Stimulated activated CD4-positive, alpha-beta T cell treated with anti-CD3 and anti-CD28 coated beads, Interleukin-15, amount 100 ng/mL, for 1 hour (primary cell): Measurements from ENCODE around the gene CACNA1A.
A peak's percentile ranks its signal among the peaks of the same experiment; 100 is the strongest.

ENCODE experiments used
- DNase-seq, 2 donors: peaks; one replicate each; pipeline ENCODE4 v3.0.0-alpha.2; 2020; ENCODE audit warnings: low read depth in 1 of 2, low spot score in 1 of 2

The CACNA1A gene

DNA sequence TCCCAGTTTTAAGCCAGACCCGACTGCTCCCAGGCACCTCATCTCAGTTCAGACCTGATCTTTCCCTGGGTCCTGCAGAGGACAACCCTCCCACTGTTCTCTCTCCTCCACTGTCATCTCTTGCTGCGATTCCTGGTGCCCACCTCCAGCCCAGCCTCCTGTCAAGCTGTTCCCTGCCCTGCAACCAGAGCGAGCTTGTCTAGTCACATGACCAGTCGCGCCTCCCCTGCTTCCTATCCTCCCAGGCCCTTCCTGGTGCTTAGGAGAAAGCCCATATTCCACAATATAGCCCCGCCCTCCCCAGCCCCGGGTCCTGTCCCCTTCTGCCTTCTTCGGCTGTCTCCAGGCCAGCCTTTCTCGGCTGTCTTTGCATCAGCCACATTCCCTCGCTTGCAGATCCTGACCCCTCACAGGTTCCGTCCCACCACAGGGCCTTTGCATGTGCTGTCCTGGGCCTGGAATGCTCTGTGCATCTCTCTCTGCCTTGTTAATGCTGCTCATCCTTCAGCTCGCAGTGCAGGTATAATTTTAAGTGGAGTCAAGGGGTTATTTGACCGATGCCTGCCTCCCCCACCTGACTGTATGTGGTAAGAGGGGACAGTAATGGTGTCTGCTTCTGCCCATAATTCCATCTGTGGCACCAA, 267.3 kb downstream of the CACNA1A start:
- DNase-seq = no peak

DNA sequence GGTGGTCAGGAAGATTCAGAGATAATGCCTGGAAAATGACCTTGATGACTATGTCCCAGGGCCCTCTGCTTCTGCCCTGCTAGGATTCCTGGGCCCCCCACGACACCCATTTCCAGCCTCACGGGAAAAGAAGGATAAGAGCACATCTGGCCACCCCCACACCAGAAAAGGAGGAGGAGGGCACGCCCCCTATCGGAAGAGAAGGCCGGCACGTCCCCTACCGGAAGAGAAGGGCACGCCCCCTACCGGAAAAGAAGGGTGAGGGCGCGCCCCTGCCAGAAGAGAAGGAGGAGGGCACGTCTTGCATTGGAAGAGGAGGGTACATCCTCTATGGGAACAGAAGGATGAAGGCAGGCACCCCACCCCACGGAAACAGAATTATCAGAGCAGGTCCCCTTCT, 271.8 kb downstream of the CACNA1A start:
- DNase-seq = peak; percentile 20 to 44

DNA sequence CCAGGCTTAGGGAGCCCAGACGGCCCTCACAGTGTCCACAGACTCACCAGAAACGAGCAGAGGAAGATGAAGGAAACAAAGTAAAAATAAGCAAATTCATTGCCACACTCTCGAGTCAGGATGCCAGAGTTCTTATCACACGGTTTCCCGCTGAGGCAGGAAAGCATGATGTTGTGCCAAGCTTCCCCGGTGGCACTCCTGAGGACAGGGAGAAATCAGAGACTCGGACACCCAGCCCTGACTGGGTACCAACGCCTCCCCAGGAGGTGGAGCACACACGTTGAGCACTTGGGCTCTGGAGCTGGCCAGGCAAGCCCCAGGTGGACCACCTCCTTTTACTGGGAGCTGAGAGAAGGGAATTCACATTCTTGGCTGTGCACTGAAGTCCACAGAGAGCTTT, 274.6 kb downstream of the CACNA1A start:
- DNase-seq = no peak

DNA sequence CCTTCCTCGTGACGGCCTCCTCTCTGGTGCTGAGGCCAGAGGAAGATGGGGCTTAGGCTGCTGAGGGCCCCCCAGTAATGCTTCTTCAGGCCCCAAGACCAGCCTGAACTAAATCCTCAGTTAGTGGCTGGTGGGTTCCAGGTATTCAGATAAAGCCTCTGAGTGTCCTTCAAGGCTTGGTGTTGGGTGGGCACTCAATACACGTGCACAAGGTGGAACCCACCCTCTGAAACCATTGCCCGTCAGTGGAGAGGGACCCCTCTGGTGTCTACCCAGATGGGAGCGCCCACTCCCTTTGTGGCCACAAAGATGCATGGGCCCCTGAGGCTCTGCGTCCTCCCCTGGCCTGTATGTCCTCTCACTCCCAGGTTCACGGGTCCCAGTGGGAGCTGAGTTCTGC, 277.0 kb downstream of the CACNA1A start:
- no peak for DNase-seq

DNA sequence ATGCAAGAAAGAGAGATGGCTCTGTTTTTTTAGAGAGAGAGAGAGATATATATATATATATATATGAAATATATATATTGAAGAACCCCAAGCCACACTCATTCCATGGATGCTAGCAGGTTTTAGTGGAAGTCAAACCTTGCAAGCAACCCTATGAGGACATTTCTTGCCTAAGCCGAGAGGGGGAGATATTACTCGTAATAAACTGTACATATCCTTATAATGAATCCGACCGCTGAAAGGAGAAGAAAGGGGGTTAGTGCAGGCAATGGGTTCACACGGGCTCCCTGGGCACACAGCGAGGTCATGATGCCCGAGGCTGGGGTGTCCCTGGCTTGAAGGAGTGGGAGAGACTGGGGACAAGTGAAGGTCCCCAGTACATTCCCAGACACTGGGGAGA, 277.7 kb downstream of the CACNA1A start:
- DNase-seq = no peak

DNA sequence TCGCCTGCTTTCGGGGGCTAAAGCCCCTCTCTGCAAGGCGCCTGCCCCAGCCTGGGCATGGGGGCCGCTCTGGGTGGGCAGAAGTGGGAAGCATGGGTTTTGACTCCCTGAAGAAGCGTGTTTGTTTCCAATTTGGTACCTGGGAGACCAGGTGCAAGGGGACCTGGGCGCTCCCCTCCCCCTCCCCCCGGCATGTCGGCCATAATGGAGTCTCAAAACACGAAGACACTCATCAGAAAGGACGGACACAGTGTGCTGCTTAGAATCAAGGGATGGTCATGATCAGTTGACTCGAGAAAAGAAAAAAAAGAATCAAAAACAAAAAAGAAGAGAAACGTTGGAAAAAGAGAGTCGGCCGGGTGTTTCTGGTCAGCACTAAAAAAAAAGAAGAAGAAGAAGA, 279.3 kb downstream of the CACNA1A start:
- DNase-seq = no peak

DNA sequence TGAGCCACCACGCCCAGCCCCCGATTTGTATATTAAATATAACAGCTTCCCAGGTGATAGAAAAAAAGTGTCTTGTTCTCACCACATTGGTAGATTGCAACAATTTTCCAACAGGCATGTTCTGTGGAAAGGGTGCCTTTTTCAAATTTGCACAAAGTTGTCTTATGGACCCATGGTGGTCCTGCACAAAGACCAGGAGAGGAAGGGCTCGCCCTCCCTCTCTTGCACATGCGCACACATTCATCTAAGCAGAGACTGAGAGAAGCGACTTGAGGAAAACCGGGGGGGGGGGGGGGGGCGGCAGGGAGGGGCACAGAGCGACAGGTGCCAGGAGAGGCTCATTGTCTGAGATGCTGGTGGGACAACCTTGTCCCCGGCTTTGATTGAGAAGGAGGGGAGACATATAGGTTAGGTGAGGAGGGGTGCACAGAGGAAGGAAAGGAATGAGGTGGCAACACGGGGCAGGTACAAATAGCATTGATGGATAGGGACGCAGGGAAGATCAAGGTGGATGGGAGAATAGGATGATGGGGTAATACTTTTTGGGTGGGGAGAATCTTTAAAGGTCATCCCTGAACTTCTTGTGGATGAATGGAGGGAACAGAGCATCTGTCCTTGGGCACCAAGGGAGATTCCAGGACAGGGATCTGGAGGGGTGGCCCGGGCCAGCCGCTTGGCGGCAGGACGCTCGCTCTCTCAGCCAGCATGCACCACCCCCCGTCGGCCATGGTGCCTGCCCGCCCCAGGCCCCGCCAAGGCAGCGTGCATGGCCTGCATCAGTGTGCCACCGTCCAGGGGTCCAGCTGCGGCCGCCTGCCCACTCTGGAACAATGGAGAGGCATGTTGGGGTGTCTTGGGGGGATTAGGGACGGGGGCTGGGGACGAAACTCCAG, 280.1 kb downstream of the CACNA1A start:
- DNase-seq = no peak

DNA sequence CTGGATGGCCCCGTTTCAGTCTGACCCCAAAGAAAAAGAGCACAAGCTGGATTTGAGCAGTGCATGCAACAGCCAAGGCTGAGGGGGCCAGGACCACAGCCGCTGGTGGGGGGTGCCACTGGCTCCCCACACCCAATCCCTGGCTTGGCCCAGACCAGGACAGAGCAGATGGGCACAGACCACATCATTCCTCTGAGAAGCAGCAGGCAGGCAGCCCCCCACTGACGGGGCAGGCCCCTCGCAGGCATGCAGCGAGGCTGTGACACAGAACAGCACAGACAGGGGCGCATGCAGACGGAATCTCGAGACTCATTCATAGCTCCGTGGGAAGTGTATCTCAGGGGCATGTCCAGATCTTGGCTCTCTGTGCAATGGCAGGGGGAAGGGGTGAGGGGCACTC, 281.2 kb downstream of the CACNA1A start:
- no peak for DNase-seq

DNA sequence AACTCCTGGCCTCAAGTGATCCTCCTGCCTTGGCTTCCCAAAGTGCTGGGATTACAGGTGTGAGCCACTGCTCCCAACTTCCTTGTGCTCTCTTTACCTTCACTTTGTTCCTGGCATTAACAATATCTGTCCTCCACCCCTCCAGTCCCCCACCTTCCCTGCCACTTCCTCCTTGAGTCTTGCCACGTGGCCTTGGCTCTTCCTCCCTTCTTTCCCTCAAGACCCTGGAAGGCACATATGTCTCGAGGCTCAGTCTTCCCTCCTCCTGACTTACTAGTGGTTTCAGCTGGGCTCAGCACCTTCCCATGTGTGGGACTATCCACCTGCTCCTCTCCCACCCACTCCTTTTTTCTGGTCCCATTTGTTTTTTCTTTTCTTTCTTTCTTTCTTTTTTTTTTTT, 285.4 kb downstream of the CACNA1A start:
- no peak for DNase-seq

DNA sequence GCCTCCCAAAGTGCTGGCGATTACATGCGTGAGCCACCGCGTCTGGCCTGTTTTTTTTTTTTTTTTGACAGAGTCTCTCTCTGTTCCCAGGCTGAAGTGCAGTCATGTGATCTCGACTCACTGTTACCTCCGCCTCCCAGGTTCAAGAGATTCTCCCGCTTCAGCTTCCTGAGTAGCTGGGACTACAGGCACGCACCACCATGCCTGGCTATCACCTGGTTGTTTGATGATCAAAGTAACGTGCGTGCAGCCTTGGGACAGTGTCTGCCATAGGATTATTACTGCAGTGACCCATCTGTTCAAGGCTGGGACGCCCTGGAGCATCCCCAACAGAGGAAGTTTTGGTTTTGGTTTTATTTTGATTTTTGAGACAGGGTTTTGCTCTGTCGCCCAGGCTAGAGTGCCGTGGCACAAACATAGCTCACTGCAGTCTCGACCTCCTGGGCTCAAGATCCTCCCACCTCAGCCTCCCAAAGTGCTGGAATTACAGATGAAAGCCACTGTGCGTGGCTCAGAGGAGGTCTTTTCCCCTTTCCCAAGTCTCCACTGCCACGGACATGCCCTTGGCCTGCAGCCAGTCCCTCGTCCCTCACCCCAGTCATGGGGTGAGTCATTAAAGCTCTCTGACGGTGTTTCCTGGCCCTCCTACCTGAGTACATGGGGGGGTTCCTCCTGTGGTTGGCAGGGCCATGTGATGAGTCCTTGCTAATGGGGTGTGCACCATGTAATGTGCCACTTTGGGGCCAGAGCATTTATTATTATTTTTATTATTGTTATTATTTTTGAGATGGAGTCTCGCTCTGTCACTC, 290.5 kb downstream of the CACNA1A start:
- DNase-seq = no peak

DNA sequence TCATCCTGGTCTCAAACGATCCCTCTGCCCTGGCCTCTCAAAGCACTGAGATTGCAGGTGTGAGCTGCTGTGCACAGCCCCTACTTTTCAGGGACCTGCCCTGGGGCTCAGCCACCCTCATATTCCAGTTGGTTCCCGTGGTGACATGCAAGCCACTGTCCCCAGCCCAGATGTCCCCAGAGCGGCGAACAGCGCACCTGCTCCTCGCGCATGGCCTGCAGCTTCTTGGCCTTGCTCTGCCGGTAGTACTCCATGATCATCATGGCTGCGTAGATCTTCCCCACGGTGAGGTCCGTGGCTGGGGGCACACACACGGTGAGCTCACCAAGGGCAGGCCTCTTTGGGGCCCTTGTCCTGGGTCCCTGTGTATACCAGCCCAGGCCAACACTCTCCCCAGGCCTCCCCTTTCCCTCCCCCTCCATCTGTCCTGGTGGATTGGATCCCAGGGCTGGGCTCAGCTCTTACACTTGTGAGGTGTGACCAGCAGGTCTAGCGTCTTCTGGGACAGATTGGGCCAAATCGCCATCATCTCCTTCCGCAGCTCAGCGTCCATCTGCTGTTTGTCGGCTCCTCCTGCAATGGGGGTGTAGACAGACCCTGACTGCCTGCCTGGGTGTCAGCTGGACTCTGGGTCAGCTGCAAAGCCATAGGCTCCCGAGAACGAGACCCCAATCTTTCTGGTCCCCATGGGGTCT, 292.1 kb downstream of the CACNA1A start:
- no peak for DNase-seq

DNA sequence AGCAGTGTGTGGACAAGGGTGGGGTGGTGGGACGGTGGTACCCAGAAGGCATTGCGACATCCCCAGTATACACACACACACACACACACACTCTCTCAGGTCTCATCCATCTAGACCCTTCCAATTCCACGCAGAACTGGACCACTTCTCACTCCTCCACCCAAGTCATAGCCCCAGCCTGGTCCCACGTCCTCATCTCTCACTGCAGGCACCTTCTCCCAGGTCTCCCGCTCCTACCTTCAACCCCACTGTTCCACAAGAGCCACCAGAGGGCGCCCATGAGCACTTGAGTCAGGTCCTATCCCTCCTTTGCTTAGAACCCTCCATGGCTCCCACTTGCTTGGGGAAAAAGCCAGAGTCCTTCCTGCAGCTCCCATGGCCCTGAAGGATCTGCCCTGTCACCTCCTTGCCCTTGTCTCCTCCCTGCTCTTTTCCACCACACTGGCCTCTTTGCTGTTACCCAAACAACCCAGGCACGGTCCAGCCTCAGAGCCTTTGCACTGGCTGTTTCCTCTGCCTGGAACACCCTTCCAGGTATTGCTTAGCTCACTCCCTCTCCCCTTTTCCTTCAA, 293.4 kb downstream of the CACNA1A start:
- DNase-seq = peak; percentile 43 to 61

DNA sequence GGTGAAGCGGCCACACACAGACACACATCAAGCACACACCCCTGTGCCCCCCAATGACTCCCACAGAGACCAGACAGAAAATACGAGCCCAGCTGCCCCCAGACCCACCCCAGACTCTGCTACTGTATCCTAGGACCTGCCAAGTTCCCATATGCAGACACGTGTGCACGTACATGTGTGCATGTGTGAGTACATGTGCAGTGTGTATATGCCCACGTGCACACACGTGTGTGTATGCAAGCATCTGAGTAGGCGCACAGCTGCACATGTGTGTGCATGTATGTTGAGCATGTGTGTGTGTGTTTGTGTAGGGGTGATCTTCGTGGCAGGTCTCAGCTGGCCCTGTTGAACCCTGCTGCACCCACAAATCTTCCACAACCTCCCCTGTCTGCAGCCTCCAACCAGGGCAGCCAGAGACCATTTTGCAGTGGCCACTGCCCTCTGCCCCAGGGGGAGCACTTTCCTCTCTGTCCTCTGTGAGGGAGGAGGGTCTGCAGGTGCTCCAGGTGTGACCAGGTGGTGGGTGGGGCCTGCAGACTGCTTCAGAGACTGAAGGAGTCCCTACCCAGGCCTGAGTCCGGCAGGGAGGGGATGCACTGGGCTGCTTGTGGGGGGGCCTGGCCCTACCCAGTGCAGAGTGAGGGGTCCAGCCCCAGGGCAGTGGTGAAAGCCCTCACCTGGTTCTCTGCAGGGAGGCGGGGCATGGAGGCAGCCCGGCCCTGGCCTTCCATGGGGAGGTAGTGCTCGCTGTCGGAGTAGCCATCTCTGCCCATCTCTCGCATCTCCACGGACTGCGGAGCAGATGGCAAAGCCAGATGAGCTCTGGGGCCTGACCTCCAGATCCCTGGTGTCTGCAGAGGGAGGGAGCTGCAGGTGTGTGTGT, 294.6 kb downstream of the CACNA1A start:
- DNase-seq = no peak

DNA sequence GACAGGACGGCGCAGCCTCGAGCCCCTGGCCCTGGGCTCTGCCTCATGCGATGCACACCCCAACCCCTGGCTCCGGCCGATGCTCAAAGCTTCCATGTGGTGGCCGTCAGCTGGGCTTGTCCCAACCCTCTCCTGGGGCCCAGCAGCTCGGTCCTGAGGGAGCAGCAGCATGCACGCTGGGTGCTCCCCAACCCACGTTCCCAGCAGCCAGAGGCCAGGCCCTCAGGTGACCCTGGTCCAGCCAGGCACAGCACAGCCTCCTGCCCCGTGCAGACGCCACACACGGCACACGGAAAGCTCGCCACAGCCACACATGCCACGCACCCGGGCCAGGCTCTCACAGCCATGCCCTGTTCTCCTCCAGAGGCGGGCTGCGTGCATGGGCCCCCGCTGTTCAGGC, 295.3 kb downstream of the CACNA1A start:
- no peak for DNase-seq

DNA sequence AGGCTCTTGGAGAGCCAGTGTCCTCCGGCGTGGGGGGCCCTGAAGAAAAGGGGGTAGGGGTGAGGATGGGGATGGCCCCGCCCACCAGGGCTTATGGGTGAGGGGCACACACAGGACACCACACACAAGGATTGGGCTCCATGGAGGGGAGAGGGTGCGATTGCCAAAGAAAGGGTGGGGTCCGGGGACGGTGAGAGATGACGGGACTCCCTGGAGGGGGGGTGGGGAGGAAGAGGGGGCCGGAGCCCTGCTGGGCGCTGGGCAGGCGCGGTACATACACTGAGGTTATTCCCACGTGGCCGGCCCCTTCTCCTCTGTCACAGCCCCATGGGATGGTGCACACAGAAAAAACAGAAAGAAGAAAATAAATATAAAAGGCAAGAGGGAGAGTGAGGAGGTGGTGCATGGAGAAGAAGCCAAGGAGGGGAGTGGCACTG, 295.9 kb downstream of the CACNA1A start:
- no peak for DNase-seq

DNA sequence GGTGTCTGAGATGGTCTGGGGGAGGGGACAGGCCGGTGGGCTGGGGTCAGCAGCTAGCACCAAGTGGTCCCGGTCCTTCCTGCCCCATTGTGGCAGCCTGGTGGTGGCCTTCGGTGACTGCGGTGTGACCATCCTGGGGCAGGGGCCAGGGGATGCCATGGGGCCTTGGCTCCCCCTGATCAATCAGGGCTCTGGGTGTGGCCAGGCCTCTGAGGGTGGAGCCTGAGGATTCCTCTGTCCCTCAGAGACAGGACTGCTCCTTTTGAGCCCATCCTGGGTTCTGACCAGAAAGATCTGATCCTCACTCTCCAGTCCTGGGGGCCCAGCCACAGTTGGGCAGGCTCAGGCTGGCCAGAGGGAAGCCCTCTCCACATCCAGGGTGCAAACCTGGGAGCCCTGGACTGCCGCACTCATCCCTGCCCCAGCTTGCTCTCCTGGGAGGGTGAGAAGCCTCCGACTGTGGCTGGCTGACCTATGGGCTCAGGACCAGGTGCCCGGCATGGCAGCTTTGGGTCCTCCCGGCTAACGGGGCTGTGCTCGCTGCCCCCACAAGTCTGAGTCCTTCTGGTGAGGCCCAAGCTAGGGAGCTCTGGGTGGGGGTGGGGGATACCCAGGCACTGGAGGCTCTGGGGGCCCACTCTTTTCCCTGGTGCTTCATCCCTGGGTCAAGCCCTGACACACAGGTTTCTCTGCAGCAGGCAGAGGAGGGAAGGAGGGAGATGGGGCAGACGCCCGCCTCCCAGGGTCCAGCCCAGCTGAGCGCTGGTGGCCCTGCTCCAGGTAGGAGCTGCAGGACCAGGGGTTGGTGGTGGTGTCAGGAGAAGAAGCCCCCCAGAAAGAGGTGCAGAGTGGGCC, 296.6 kb downstream of the CACNA1A start:
- DNase-seq = no peak

DNA sequence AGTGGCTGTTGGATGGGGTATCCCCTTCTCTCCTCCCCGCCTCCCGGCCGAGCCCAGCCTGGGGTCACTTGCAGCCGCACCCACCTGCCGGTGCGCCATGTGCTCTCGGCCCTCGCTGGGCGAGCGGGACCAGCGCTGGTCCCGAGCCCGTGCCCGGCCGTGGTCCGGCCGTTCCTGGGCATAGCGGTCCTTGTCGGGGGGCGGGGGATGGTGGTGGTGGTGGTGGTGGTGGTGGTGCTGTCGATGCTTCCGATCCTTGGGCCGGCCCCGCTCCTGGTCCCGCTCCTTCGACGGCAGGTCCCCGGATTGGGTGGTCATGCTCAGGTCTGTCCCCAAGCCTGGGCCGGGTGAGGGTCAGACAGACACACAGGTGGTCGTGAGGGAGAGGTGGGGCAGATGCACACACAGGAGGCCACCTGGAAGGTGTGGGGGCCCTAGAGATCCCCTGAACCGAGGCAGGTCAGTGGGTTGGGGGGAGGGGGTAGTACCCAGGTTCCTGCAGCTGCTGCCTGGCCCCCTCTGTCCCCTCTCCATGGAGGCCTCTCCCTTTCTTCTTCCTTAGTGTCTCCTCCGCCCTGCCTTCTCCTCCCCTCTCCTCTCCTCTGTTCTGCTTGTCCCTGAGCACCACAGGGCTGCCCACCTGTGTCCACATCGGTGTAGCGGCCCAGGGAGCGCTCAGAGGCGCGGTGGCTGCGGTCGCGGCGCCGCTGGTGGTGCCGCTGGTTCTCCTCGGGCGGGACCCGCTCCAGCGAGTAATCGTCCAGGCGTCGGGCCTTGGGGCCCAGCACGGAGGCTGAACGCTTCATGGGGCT, 297.4 kb downstream of the CACNA1A start:
- DNase-seq = no peak
